ENCODE results near the gene P3R3URF. TPM values are rescaled to one million over a fixed set of nuclear protein-coding genes. Genes with fewer than 3 reads are reported as not detected.
A peak's percentile ranks its signal among the peaks of the same experiment; 100 is the strongest.

The P3R3URF gene
- total and polyA plus RNA-seq, 9 of the 15 experiments (the other 6 are each of a cell fraction or from before 2014, with no cell fraction given): not detected

DNA sequence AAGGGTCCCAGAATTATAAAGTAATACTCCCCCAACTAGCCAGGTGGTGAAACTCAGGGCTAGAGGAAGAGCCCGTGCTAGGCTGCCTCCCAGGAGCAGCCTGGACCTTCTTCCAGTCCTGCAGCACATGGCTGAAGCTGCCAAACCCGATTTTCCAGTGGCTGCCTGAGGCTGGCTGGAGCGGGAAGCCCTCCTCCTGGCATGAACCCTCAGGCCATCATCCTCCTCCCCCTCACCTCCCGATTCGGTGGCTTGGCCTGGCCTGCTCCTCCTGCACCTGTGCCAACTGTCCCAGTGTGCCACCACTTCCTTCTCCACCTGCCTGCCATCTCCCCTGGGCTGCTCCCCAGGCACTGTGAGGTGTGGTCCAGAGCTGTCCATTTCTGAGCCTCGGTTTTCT is 4.4 kb downstream of the P3R3URF start:
- 22% methylated on average over 6 of the region's 6 CpGs for WGBS (ENCODE audit: insufficient coverage, low coverage, missing lambda C conversion rate)
- Histone ChIP-seq H3K9ac (ENCODE audit: insufficient read depth in 1 of 2, low read depth in 2 of 2, low read length in 2 of 2) (peak overlapping the region in 1 of 2 experiments; percentile 38; a peak in 2 of 4 replicates), H4K20me1 (replicated peaks; ENCODE audit: control insufficient read depth, insufficient read depth, low read length) (no peaks in the 10 kb centered on the region), H3K4me1 (replicated peaks in 1 of 2; ENCODE audit: control insufficient read depth in 2 of 2, insufficient read depth in 2 of 2, low read length in 2 of 2) (peaks cover 26 to 41% of the 10 kb centered on the region in 2 experiments), H3K4me2 (ENCODE audit: insufficient read depth, low read length) (no peak overlapping the region), H3K9me3 (replicated peaks; ENCODE audit: control insufficient read depth, insufficient read depth, low read depth, low read length) (no peaks in the 10 kb centered on the region), H3K79me2 (ENCODE audit: control insufficient read depth, insufficient read depth, low read length) (no peaks in the 10 kb centered on the region), H3K27ac (ENCODE audit: extremely low read depth, low read depth, low read length) (no peak overlapping the region), H2AFZ (ENCODE audit: low read depth, low read length) (no peak overlapping the region), H3K4me3 (no peak overlapping the region), H3K9me1 (ENCODE audit: control insufficient read depth, insufficient read depth, low read length) (no peaks in the 10 kb centered on the region), H3K36me3 (ENCODE audit: control insufficient read depth, insufficient read depth, low read length) (no peaks in the 10 kb centered on the region), H3K27me3 (ENCODE audit: control insufficient read depth in 2 of 2, insufficient read depth in 2 of 2, low read length in 2 of 2) (0 out of 5 replicates have a peak, but pooled peaks cover 0 to 6% of the 10 kb centered on the region in 2 experiments)
- no peak for TF ChIP-seq CBFA2T3 (IDR thresholded peaks at IDR 0.05)
- ChIA-PET CTCF (ENCODE audit: low intra/inter-chr PET ratio) (interaction anchor here (2.3 kb wide), 1 partner anchor 135 kb away, joined by 5 read pairs; no protein-coding TSS in a partner anchor), POLR2A (interaction anchor here (0.6 to 2.2 kb wide), 6 partner anchors 8 to 524 kb away, joined by 3 to 12 read pairs (median 4); partner anchors contain the start of gene POMGNT1)
- no peak for ATAC-seq
- FAIRE-seq: no peak
- intact Hi-C loops (cut with micrococcal nuclease): loop anchor here (10.0 kb wide), 1 partner anchor 287 kb away; no protein-coding TSS in a partner anchor
- in situ Hi-C loops (cut with MboI): no loop called here
- no TSS peak for BruUV-seq (replicated peaks)
- DNase-seq (ENCODE audit: extremely low read depth in 1 of 4, low spot score in 3 of 4): no peak

DNA sequence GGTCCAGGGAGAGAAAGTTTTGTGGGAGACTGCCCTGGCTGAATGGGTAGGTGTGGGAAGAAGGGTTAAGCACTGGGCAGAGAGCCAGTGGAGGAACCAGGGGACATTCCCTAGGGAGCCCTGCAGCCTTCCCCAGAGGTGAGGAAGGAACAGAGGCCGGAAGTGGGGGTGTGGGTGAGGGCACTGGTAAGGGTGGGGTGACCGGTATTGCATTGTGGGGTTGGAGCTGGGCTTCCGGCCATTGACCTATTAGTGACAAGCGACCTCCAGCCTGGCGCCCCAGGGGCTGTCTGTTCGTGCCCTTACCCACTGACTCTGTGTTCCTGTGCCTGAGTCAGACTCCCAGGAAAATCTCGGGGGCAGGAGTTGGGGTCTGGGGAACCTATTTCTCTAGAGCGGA is 4.9 kb downstream of the P3R3URF start:
- DNase-seq (ENCODE audit: extremely low read depth in 1 of 4, low spot score in 3 of 4) (no peak), FAIRE-seq (no peak), ATAC-seq (no peak)
- H3K9me3 ChIP-seq (replicated peaks; ENCODE audit: control insufficient read depth, insufficient read depth, low read depth, low read length): no peaks in the 10 kb centered on the region
- BruUV-seq (replicated peaks): no TSS peak
- no peak overlapping the region for H3K27ac ChIP-seq (ENCODE audit: extremely low read depth, low read depth, low read length)
- POLR2A ChIA-PET: interaction anchor here (0.6 to 1.8 kb wide), 5 partner anchors 12 to 524 kb away, joined by 3 to 9 read pairs (median 4); partner anchors contain the start of gene POMGNT1
- CTCF ChIA-PET (ENCODE audit: low intra/inter-chr PET ratio): interaction anchor here (2.3 kb wide), 1 partner anchor 134 kb away, joined by 5 read pairs; no protein-coding TSS in a partner anchor
- 44% methylated on average over 8 of the region's 8 CpGs for WGBS (ENCODE audit: insufficient coverage, low coverage, missing lambda C conversion rate)
- H3K9me1 ChIP-seq (ENCODE audit: control insufficient read depth, insufficient read depth, low read length): no peaks in the 10 kb centered on the region
- H3K79me2 ChIP-seq (ENCODE audit: control insufficient read depth, insufficient read depth, low read length): no peaks in the 10 kb centered on the region
- in situ Hi-C loops (cut with MboI) (no loop called here), intact Hi-C loops (cut with micrococcal nuclease) (loop anchor here (10.0 kb wide), 1 partner anchor 287 kb away; no protein-coding TSS in a partner anchor)
- no peak overlapping the region for H3K4me2 ChIP-seq (ENCODE audit: insufficient read depth, low read length)
- no peak overlapping the region for H3K4me3 ChIP-seq
- no peak overlapping the region; the same call in 1 of the 2 replicates for H2AFZ ChIP-seq (ENCODE audit: low read depth, low read length)
- TF ChIP-seq SMAD4 (CRISPR knock-in tag; conservative IDR thresholded peaks at IDR 0.05) (no peak), ZFX (CRISPR knock-in tag; IDR thresholded peaks at IDR 0.05) (0 out of 2 replicates have a peak, but pooled peaks have one; percentile 23), ETV1 (tag; conservative IDR thresholded peaks at IDR 0.05; ENCODE audit: low read depth) (no peak), RBM39 (optimal IDR thresholded peaks at IDR 0.05; ENCODE audit: low read depth, low read length) (no peak)
- no peaks in the 10 kb centered on the region for H3K36me3 ChIP-seq (ENCODE audit: control insufficient read depth, insufficient read depth, low read length)
- H3K9ac ChIP-seq (ENCODE audit: insufficient read depth in 1 of 2, low read depth in 2 of 2, low read length in 2 of 2): 0 out of 4 replicates have a peak overlapping the region, but pooled peaks of 1 of the 2 experiments have one; percentile 8
- H3K27me3 ChIP-seq (ENCODE audit: control insufficient read depth in 2 of 2, insufficient read depth in 2 of 2, low read length in 2 of 2): 0 out of 5 replicates have a peak, but pooled peaks cover 0 to 9% of the 10 kb centered on the region in 2 experiments
- no peaks in the 10 kb centered on the region for H4K20me1 ChIP-seq (replicated peaks; ENCODE audit: control insufficient read depth, insufficient read depth, low read length)
- H3K4me1 ChIP-seq (replicated peaks in 1 of 2; ENCODE audit: control insufficient read depth in 2 of 2, insufficient read depth in 2 of 2, low read length in 2 of 2): peaks cover 26 to 46% of the 10 kb centered on the region in 2 experiments
